ENCODE results near the gene OR4E2.

DNA sequence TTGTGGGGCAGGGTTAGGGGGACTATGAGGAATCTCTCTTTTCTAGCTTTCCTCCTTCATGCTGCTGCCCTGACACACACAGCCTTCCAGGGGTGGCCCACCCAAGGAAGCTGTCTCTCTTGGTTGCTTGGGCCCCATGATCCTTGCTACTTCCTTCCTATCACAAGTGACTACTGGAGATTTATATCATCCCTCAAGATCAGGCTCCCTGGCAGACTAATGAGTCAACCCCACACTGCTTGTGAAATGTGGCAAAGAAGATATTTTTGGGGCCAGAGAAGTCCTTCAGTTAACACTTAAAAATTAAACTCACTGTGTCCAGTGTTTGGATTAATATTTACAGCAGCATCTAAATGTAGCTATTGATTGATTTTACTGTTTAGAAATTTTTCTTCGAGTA is 18.5 kb downstream of the OR4E2 start:
- TF ChIP-seq, protein P1, sequence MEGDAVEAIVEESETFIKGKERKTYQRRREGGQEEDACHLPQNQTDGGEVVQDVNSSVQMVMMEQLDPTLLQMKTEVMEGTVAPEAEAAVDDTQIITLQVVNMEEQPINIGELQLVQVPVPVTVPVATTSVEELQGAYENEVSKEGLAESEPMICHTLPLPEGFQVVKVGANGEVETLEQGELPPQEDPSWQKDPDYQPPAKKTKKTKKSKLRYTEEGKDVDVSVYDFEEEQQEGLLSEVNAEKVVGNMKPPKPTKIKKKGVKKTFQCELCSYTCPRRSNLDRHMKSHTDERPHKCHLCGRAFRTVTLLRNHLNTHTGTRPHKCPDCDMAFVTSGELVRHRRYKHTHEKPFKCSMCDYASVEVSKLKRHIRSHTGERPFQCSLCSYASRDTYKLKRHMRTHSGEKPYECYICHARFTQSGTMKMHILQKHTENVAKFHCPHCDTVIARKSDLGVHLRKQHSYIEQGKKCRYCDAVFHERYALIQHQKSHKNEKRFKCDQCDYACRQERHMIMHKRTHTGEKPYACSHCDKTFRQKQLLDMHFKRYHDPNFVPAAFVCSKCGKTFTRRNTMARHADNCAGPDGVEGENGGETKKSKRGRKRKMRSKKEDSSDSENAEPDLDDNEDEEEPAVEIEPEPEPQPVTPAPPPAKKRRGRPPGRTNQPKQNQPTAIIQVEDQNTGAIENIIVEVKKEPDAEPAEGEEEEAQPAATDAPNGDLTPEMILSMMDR (IDR thresholded peaks at IDR 0.05): no peak
- TF ChIP-seq POLR2A (IDR thresholded peaks at IDR 0.05): no peak
